Coronary artery (tissue), 2 donors: Measurements from ENCODE around the gene FBXO34.

ENCODE experiments used
- DNase-seq: peaks from one replicate; pipeline ENCODE4 v3.0.0-alpha.2; 2017; ENCODE audit warnings: low spot score
- H3K27ac ChIP-seq, 2 donors: fragments of 200-600 bp; sonication (generic); one replicate each; pipeline ENCODE4 v1.5.1; 2016 to 2019
- H3K4me3 ChIP-seq: fragments of 200-600 bp; sonication (generic); 2 replicates; pipeline ENCODE4 v1.5.1; 2016; ENCODE audit warnings: mild to moderate bottlenecking, moderate library complexity
- CTCF ChIP-seq: fragments of 200-600 bp; sonication (generic); IDR thresholded peaks from one replicate; pipeline ENCODE4 v1.5.1; 2019; ENCODE audit warnings: antibody characterized with exemption

Gene FBXO34

GRCh38 chr14:55279384-55279783 is 8.2 kb downstream of the FBXO34 start:
- Histone ChIP-seq H3K27ac (no peak overlapping the region), H3K4me3 (no peak overlapping the region)
- DNase-seq, result no peak
- TF ChIP-seq CTCF, result no peak

DNA sequence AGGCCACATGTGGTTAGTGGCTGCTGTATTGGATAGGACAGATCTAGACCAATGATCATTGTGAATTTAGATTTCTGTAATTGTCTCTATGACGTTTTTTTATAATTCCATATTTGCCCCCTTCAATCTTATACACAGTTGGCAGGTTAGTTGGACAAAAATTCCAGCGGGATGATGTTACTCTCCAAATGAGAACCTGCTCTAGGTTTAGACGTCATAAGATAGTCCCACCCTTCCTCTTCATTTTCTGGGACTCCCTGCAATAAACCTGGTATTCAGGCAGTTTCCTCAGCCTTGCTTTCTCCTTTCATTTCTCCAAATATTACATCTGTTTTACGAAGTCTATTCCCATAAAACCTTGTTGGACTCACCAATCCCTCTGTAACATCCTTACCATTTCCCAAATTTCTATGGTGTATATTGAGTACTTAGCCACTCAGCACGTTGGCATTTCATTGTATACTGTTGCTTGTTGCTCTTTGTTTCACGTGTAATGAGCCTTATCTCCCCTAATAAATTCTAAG is 10.2 kb downstream of the FBXO34 start:
- H3K4me3 ChIP-seq, result no peak overlapping the region
- no peak for DNase-seq
- no peak for TF ChIP-seq CTCF
- no peak overlapping the region for H3K27ac ChIP-seq

GRCh38 chr14:55285048-55285652 is 13.9 kb downstream of the FBXO34 start:
- DNase-seq, result no peak
- Histone ChIP-seq H3K27ac (no peak overlapping the region), H3K4me3 (no peak overlapping the region)
- TF ChIP-seq CTCF, result no peak

- H3K27ac ChIP-seq, result no peak overlapping the region
- no peak for DNase-seq
- H3K4me3 ChIP-seq, result no peak overlapping the region
- no peak for TF ChIP-seq CTCF
Measured at GRCh38 chr14:55288439-55288838, 17.2 kb downstream of the FBXO34 start.

GRCh38 chr14:55291480-55292081 is 20.4 kb downstream of the FBXO34 start:
- TF ChIP-seq CTCF, result no peak
- Histone ChIP-seq H3K4me3 (no peak overlapping the region), H3K27ac (no peak overlapping the region)
- DNase-seq, result no peak

GRCh38 chr14:55294603-55295002 is 23.4 kb downstream of the FBXO34 start:
- H3K4me3 ChIP-seq, result no peak overlapping the region
- DNase-seq, result no peak
- TF ChIP-seq CTCF, result no peak
- H3K27ac ChIP-seq, result no peak overlapping the region
